HG02885 (cell line): ENCODE results near the gene TPRKB.
"Not testable (repeated sequence)": the region's sequence is repeated elsewhere in the genome, so short reads cannot be mapped to it uniquely, and the experiment has no call there.

ENCODE experiments used
- ATAC-seq: cut with Tn5 transposase; IDR thresholded peaks from one replicate; pipeline ENCODE4 v1.9.1; 2021; ENCODE audit warnings: mild to moderate bottlenecking; ENCODE audit not compliant: unreplicated experiment, poor library complexity

The TPRKB gene

GRCh38 chr2:73746015-73746876 is 9.1 kb upstream of the TPRKB start:
- ATAC-seq, result no peak

GRCh38 chr2:73740767-73741166 is 3.6 kb upstream of the TPRKB start:
- no peak for ATAC-seq

GRCh38 chr2:73739101-73739500 is 2.0 kb upstream of the TPRKB start:
- no peak for ATAC-seq

- ATAC-seq, result no peak
Observed at GRCh38 chr2:73736378-73736777, 767 bp downstream of the TPRKB start.

GRCh38 chr2:73730810-73731209 is 6.3 kb downstream of the TPRKB start:
- ATAC-seq, result no peak

GRCh38 chr2:73728711-73729110 is 8.4 kb downstream of the TPRKB start:
- no peak for ATAC-seq

- no peak for ATAC-seq
Observed at GRCh38 chr2:73728043-73728442, 9.1 kb downstream of the TPRKB start.

- ATAC-seq, result not testable (repeated sequence)
Observed at GRCh38 chr2:73726657-73727056, 10.5 kb downstream of the TPRKB start.

- no peak for ATAC-seq
Observed at GRCh38 chr2:73718851-73719621, 18.1 kb downstream of the TPRKB start.

- no peak for ATAC-seq
Observed at GRCh38 chr2:73718421-73718820, 18.7 kb downstream of the TPRKB start.

GRCh38 chr2:73717695-73718094 is 19.4 kb downstream of the TPRKB start:
- not testable (repeated sequence) for ATAC-seq

GRCh38 chr2:73717251-73717606 is 19.9 kb downstream of the TPRKB start:
- ATAC-seq, result no peak

- ATAC-seq, result no peak
Observed at GRCh38 chr2:73716543-73717250, 20.4 kb downstream of the TPRKB start.

GRCh38 chr2:73714091-73714490 is 23.1 kb downstream of the TPRKB start:
- ATAC-seq, result no peak

GRCh38 chr2:73708527-73708926 is 28.6 kb downstream of the TPRKB start:
- ATAC-seq, result no peak

GRCh38 chr2:73707636-73708035 is 29.5 kb downstream of the TPRKB start:
- no peak for ATAC-seq

- no peak for ATAC-seq
Observed at GRCh38 chr2:73707058-73707457, 30.1 kb downstream of the TPRKB start.

- no peak for ATAC-seq
Observed at GRCh38 chr2:73705091-73705490, 32.1 kb downstream of the TPRKB start.

GRCh38 chr2:73704285-73704684 is 32.9 kb downstream of the TPRKB start:
- no peak for ATAC-seq

GRCh38 chr2:73703675-73704074 is 33.5 kb downstream of the TPRKB start:
- no peak for ATAC-seq
